K562 (cell line): ENCODE measurements around the gene CCP110. TPM values are rescaled to one million over a fixed set of nuclear protein-coding genes. Genes with fewer than 3 reads are reported as not detected.

ENCODE experiments used
- DEAF1 ChIP-seq: fragments of 450-650 bp; formaldehyde crosslinking; IDR thresholded peaks from 2 replicates; pipeline ENCODE4 v1.4.0; 2020; ENCODE audit warnings: mild to moderate bottlenecking, moderate library complexity
- E2F5 ChIP-seq: sonication (generic); formaldehyde crosslinking; IDR thresholded peaks from 2 replicates; pipeline ENCODE4 v1.8.0; 2022; ENCODE audit warnings: mild to moderate bottlenecking, missing genetic modification reagents
- EP300 ChIP-seq: IDR thresholded peaks from 2 replicates; pipeline ENCODE4 v1.6.1; 2012; ENCODE audit warnings: low read length, improper control_type of control experiment
- HDAC2 ChIP-seq: fragments of 450-650 bp; IDR thresholded peaks from 2 replicates; pipeline ENCODE4 v1.6.1; 2016; ENCODE audit warnings: mild to moderate bottlenecking
- NCOA2 ChIP-seq, 2 experiments: fragments of 450-650 bp; IDR thresholded peaks; 2 replicates each; pipeline ENCODE4 v1.6.1; 2018; ENCODE audit warnings: mild to moderate bottlenecking in 2 of 2, moderate library complexity in 1 of 2; ENCODE audit not compliant: partially characterized antibody in 2 of 2
- PKNOX1 ChIP-seq: fragments of 450-650 bp; IDR thresholded peaks from 2 replicates; pipeline ENCODE4 v1.6.1; 2016
- SUPT5H ChIP-seq: fragments of 450-650 bp; IDR thresholded peaks from 2 replicates; pipeline ENCODE4 v1.6.1; 2016
- ZBTB40 ChIP-seq, 2 experiments: fragments of 450-650 bp in 1 of 2; sonication (generic) in 1 of 2; formaldehyde crosslinking in 1 of 2; IDR thresholded peaks; 2 replicates each; pipeline versions ENCODE4 v1.7.1 to v1.9.0; 2016 to 2022; ENCODE audit warnings: inconsistent platforms in 1 of 2, mild to moderate bottlenecking in 1 of 2, missing genetic modification reagents in 1 of 2
- ZFP36 ChIP-seq: fragments of 150-350 bp; IDR thresholded peaks from 2 replicates; pipeline ENCODE4 v1.6.1; 2018; ENCODE audit warnings: low read length, low read depth; ENCODE audit not compliant: partially characterized antibody
- polyA plus RNA-seq, 8 experiments: library from polyadenylated mRNA; depleted of rRNA in 4 of 8; stranded (reverse) in 5 of 8; unstranded in 3 of 8; fragments of >200 nt; fragmentation: Nextera tagmentation in 2 of 8; fragmentation: Illumina TruSeq in 1 of 8; extraction: Ambion mirVana in 2 of 8; extraction: Trizol in 1 of 8; gene quantifications; 2 replicates each; pipeline versions ENCODE4 v1.2.1 to v1.2.3, GENCODE V29; 2011 to 2014; ENCODE audit warnings: inconsistent platforms in 1 of 8, missing spikeins in 1 of 8
- total RNA-seq, 7 experiments: library from RNA; depleted of rRNA in 6 of 7; stranded (reverse); fragments of >200 nt in 6 of 7; fragmentation: Illumina TruSeq in 2 of 7; extraction: Trizol in 2 of 7; gene quantifications; 2 replicates each; pipeline versions ENCODE4 v1.2.1 to v1.2.3, GENCODE V29; 2011 to 2021; ENCODE audit warnings: low replicate concordance in 1 of 7

Gene CCP110
- total and polyA plus RNA-seq, 9 of the 15 experiments (the other 6 are each of a cell fraction or from before 2014, with no cell fraction given): 3.5 to 16.1 (median 12.1) TPM

DNA sequence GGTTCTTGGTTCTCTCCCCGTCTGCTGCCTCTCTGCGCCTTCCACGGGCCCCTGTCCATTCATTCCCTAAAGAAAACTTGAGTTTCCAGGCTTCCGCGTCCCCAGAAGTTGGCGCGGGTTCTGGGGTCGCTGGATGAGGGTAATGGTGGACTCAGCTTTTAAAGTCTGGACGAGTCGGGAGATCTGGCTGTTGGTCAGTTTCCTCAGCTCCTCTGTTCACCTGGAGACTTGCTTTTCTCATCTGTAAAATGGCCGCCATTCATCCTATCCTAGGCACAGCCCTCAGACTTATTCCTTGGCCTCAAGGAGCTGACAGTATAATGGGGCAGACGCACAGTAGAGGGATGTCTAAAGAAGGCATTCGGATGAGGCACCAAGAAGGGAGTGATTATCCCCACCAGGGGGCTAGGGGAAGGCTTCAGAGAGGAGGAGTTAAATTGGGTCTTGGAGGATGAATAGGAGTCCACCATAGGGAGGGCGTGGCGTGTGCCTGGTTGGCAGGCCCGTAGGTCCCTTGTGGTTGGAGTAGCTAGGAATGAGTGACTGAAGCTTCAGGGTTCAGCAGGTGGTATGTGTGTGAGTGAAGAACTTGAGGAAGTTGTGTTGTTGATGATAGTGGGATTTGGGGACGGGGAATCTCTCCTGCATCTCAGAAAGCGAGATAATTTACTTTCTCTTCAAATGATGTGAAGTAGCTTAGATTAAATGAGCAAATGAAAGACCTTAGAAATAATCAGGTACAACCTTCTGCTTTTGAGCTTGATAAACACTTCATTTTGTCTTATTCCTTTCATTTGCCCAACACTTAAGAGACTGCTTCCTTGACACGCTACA lies 32.4 kb downstream of the CCP110 start (continued):
- TF ChIP-seq ZBTB40 (IDR thresholded peaks at IDR 0.05) (no peak), ZBTB40 (CRISPR knock-in tag; IDR thresholded peaks at IDR 0.05) (no peak), PKNOX1 (peak; percentile 90), DEAF1 (CRISPR knock-in tag) (no peak), EP300 (no peak), SUPT5H (peak; percentile 52; the same call in 1 of the 2 replicates), NCOA2 (IDR thresholded peaks at IDR 0.05; ENCODE audit: partially characterized antibody in 2 of 2) (no peak), ZFP36 (peak; percentile 25), E2F5 (no peak), HDAC2 (peak; percentile 51; the same call in 1 of the 2 replicates)
- TF ChIP-seq, all 486 proteins: peak for 45
